Measurements from ENCODE around the gene PARD6B.
A peak's percentile ranks its signal among the peaks of the same experiment; 100 is the strongest.
"Not testable (repeated sequence)": the region's sequence is repeated elsewhere in the genome, so short reads cannot be mapped to it uniquely, and the experiment has no call there.

The PARD6B gene

GRCh38 chr20:50712771-50713656 lies 18.4 kb upstream of the PARD6B start:
- no peak for DNase-seq (ENCODE audit: low spot score in 2 of 2)

GRCh38 chr20:50713657-50714101 lies 17.7 kb upstream of the PARD6B start:
- in situ Hi-C loops (cut with MboI; ENCODE audit: low sequenced_read_pairs): no loop called here
- Histone ChIP-seq H3K27me3 (ENCODE audit: low read depth) (no peaks in the 10 kb centered on the region), H3K4me3 (no peak overlapping the region), H3K9me3 (no peaks in the 10 kb centered on the region), H3K36me3 (replicated peaks) (no peaks in the 10 kb centered on the region), H3K4me1 (peaks cover 4% of the 10 kb centered on the region; the same call in 1 of the 2 replicates)
- DNase-seq (ENCODE audit: low spot score in 2 of 2): peak; percentile 25 to 30

More at GRCh38 chr20:50712771-50713656, 18.4 kb upstream of the PARD6B start:
- in situ Hi-C loops (cut with MboI; ENCODE audit: low sequenced_read_pairs): no loop called here
- H3K4me3 ChIP-seq: no peak overlapping the region
- no peaks in the 10 kb centered on the region for H3K9me3 ChIP-seq
- peaks cover 4% of the 10 kb centered on the region; the same call in 1 of the 2 replicates for H3K4me1 ChIP-seq
- H3K27me3 ChIP-seq (ENCODE audit: low read depth): no peaks in the 10 kb centered on the region
- H3K36me3 ChIP-seq (replicated peaks): no peaks in the 10 kb centered on the region

GRCh38 chr20:50714426-50714825 lies 17.0 kb upstream of the PARD6B start:
- H3K4me3 ChIP-seq; H3K4me1 ChIP-seq; H3K27me3 ChIP-seq (ENCODE audit: low read depth); DNase-seq (ENCODE audit: low spot score in 2 of 2); H3K36me3 ChIP-seq (replicated peaks); H3K9me3 ChIP-seq; in situ Hi-C loops (cut with MboI; ENCODE audit: low sequenced_read_pairs): not testable (repeated sequence)

GRCh38 chr20:50715694-50716093 lies 15.7 kb upstream of the PARD6B start:
- Histone ChIP-seq H3K9me3 (no peaks in the 10 kb centered on the region), H3K27me3 (ENCODE audit: low read depth) (no peaks in the 10 kb centered on the region), H3K4me3 (no peak overlapping the region), H3K36me3 (replicated peaks) (no peaks in the 10 kb centered on the region), H3K4me1 (peaks cover 4% of the 10 kb centered on the region; the same call in 1 of the 2 replicates)
- no peak for DNase-seq (ENCODE audit: low spot score in 2 of 2)
- in situ Hi-C loops (cut with MboI; ENCODE audit: low sequenced_read_pairs): no loop called here

- no peaks in the 10 kb centered on the region for H3K27me3 ChIP-seq (ENCODE audit: low read depth)
- DNase-seq (ENCODE audit: low spot score in 2 of 2): no peak
- no peaks in the 10 kb centered on the region for H3K36me3 ChIP-seq (replicated peaks)
- in situ Hi-C loops (cut with MboI; ENCODE audit: low sequenced_read_pairs): no loop called here
- H3K9me3 ChIP-seq: no peaks in the 10 kb centered on the region
- no peak overlapping the region for H3K4me3 ChIP-seq
- H3K4me1 ChIP-seq: peaks cover 4% of the 10 kb centered on the region; the same call in 1 of the 2 replicates
Observed at GRCh38 chr20:50716518-50716917, 14.9 kb upstream of the PARD6B start.

GRCh38 chr20:50717312-50717711 lies 14.1 kb upstream of the PARD6B start:
- Histone ChIP-seq H3K9me3 (no peaks in the 10 kb centered on the region), H3K4me3 (no peak overlapping the region), H3K36me3 (replicated peaks) (no peaks in the 10 kb centered on the region), H3K4me1 (peaks cover 4% of the 10 kb centered on the region; the same call in 1 of the 2 replicates), H3K27me3 (ENCODE audit: low read depth) (no peaks in the 10 kb centered on the region)
- in situ Hi-C loops (cut with MboI; ENCODE audit: low sequenced_read_pairs): no loop called here
- no peak for DNase-seq (ENCODE audit: low spot score in 2 of 2)

- Histone ChIP-seq H3K4me3 (no peak overlapping the region), H3K36me3 (replicated peaks) (no peaks in the 10 kb centered on the region), H3K9me3 (no peaks in the 10 kb centered on the region), H3K27me3 (ENCODE audit: low read depth) (no peaks in the 10 kb centered on the region), H3K4me1 (peaks cover 4% of the 10 kb centered on the region; the same call in 1 of the 2 replicates)
- in situ Hi-C loops (cut with MboI; ENCODE audit: low sequenced_read_pairs): no loop called here
- DNase-seq (ENCODE audit: low spot score in 2 of 2): no peak
Observed at GRCh38 chr20:50717974-50718761, 13.2 kb upstream of the PARD6B start.

GRCh38 chr20:50719328-50719727 lies 12.1 kb upstream of the PARD6B start:
- H3K36me3 ChIP-seq (replicated peaks): no peaks in the 10 kb centered on the region
- no peak for DNase-seq (ENCODE audit: low spot score in 2 of 2)
- H3K27me3 ChIP-seq (ENCODE audit: low read depth): no peaks in the 10 kb centered on the region
- in situ Hi-C loops (cut with MboI; ENCODE audit: low sequenced_read_pairs): no loop called here
- peaks cover under 1% of the 10 kb centered on the region for H3K4me1 ChIP-seq
- no peak overlapping the region for H3K4me3 ChIP-seq
- H3K9me3 ChIP-seq: no peaks in the 10 kb centered on the region

GRCh38 chr20:50720026-50720425 lies 11.4 kb upstream of the PARD6B start:
- H3K27me3 ChIP-seq (ENCODE audit: low read depth): no peaks in the 10 kb centered on the region
- H3K4me1 ChIP-seq: peaks cover 7% of the 10 kb centered on the region
- no peak overlapping the region for H3K4me3 ChIP-seq
- no peak for DNase-seq (ENCODE audit: low spot score in 2 of 2)
- no peaks in the 10 kb centered on the region for H3K9me3 ChIP-seq
- in situ Hi-C loops (cut with MboI; ENCODE audit: low sequenced_read_pairs): no loop called here
- H3K36me3 ChIP-seq (replicated peaks): no peaks in the 10 kb centered on the region

GRCh38 chr20:50720582-50720981 lies 10.8 kb upstream of the PARD6B start:
- Histone ChIP-seq H3K9me3 (0 out of 2 replicates have a peak, but pooled peaks cover 2% of the 10 kb centered on the region), H3K36me3 (replicated peaks) (no peaks in the 10 kb centered on the region), H3K27me3 (ENCODE audit: low read depth) (no peaks in the 10 kb centered on the region), H3K4me3 (no peak overlapping the region), H3K4me1 (peaks cover 11% of the 10 kb centered on the region)
- DNase-seq (ENCODE audit: low spot score in 2 of 2): no peak
- in situ Hi-C loops (cut with MboI; ENCODE audit: low sequenced_read_pairs): no loop called here

- no peak for DNase-seq (ENCODE audit: low spot score in 2 of 2)
- peaks cover 11% of the 10 kb centered on the region for H3K4me1 ChIP-seq
- no peaks in the 10 kb centered on the region for H3K27me3 ChIP-seq (ENCODE audit: low read depth)
- H3K4me3 ChIP-seq: no peak overlapping the region
- no peaks in the 10 kb centered on the region for H3K36me3 ChIP-seq (replicated peaks)
- in situ Hi-C loops (cut with MboI; ENCODE audit: low sequenced_read_pairs): no loop called here
- 0 out of 2 replicates have a peak, but pooled peaks cover 2% of the 10 kb centered on the region for H3K9me3 ChIP-seq
Observed at GRCh38 chr20:50721881-50722281, 9.5 kb upstream of the PARD6B start.

GRCh38 chr20:50722424-50723155 lies 8.8 kb upstream of the PARD6B start:
- H3K9me3 ChIP-seq: 0 out of 2 replicates have a peak, but pooled peaks cover 2% of the 10 kb centered on the region
- in situ Hi-C loops (cut with MboI; ENCODE audit: low sequenced_read_pairs): no loop called here
- no peaks in the 10 kb centered on the region for H3K36me3 ChIP-seq (replicated peaks)
- no peaks in the 10 kb centered on the region for H3K27me3 ChIP-seq (ENCODE audit: low read depth)
- no peak for DNase-seq (ENCODE audit: low spot score in 2 of 2)
- H3K4me3 ChIP-seq: no peak overlapping the region
- peaks cover 11% of the 10 kb centered on the region for H3K4me1 ChIP-seq

- in situ Hi-C loops (cut with MboI; ENCODE audit: low sequenced_read_pairs): no loop called here
- H3K4me1 ChIP-seq: peaks cover 11% of the 10 kb centered on the region
- no peak overlapping the region for H3K4me3 ChIP-seq
- 0 out of 2 replicates have a peak, but pooled peaks cover 2% of the 10 kb centered on the region for H3K9me3 ChIP-seq
- DNase-seq (ENCODE audit: low spot score in 2 of 2): no peak
- H3K27me3 ChIP-seq (ENCODE audit: low read depth): no peaks in the 10 kb centered on the region
- no peaks in the 10 kb centered on the region for H3K36me3 ChIP-seq (replicated peaks)
Observed at GRCh38 chr20:50723672-50724071, 7.7 kb upstream of the PARD6B start.

Measured in HAP-1 (cell line).